Endodermal cell (in vitro differentiated cells): Measurements from ENCODE around the gene ZFP92. TPM values are rescaled to one million over a fixed set of nuclear protein-coding genes. Genes with fewer than 3 reads are reported as not detected.

Source experiments
- DNase-seq: peaks from one replicate; pipeline ENCODE4 v3.0.0-alpha.2; 2017
- H3K27ac ChIP-seq: 2 replicates; pipeline ENCODE4 v1.5.1; 2013; ENCODE audit warnings: mild to moderate bottlenecking, low read depth, low read length, moderate library complexity
- H3K27me3 ChIP-seq: 2 replicates; pipeline ENCODE4 v1.6.1; 2013; ENCODE audit warnings: mild to moderate bottlenecking, low read length, moderate library complexity; ENCODE audit not compliant: insufficient read depth, control insufficient read depth, poor library complexity, severe bottlenecking
- H3K36me3 ChIP-seq: 2 replicates; pipeline ENCODE4 v1.7.0; 2013; ENCODE audit warnings: mild to moderate bottlenecking, low read length, moderate library complexity; ENCODE audit not compliant: control insufficient read depth, insufficient read depth
- H3K4me1 ChIP-seq: one replicate; pipeline ENCODE4 v1.7.0; 2013; ENCODE audit warnings: low read length; ENCODE audit not compliant: control insufficient read depth, insufficient read depth
- H3K4me3 ChIP-seq: 2 replicates; pipeline ENCODE4 v1.5.1; 2013; ENCODE audit warnings: mild to moderate bottlenecking, low read length, moderate library complexity
- H3K9ac ChIP-seq: 2 replicates; pipeline ENCODE4 v1.6.1; 2013; ENCODE audit warnings: mild to moderate bottlenecking, low read length, moderate library complexity; ENCODE audit not compliant: poor library complexity, severe bottlenecking; ENCODE audit errors: extremely low read depth
- H3K9me3 ChIP-seq: 2 replicates; pipeline ENCODE4 v1.6.1; 2013; ENCODE audit warnings: mild to moderate bottlenecking, low read length, moderate library complexity; ENCODE audit not compliant: control insufficient read depth
- H3K27ac Mint-ChIP-seq: 2 replicates; pipeline ENCODE4 v1.8.0; 2020; ENCODE audit warnings: mixed read lengths
- H3K27me3 Mint-ChIP-seq: 2 replicates; pipeline ENCODE4 v1.8.0; 2021; ENCODE audit warnings: mild to moderate bottlenecking, mixed read lengths; ENCODE audit not compliant: insufficient read depth
- H3K36me3 Mint-ChIP-seq: 2 replicates; pipeline ENCODE4 v1.8.0; 2020; ENCODE audit warnings: low read depth, mixed read lengths
- H3K4me1 Mint-ChIP-seq: 2 replicates; pipeline ENCODE4 v1.8.0; 2020; ENCODE audit warnings: mixed read lengths
- H3K4me3 Mint-ChIP-seq: 2 replicates; pipeline ENCODE4 v1.8.0; 2020; ENCODE audit warnings: mild to moderate bottlenecking, moderate library complexity, mixed read lengths
- H3K9me3 Mint-ChIP-seq: 2 replicates; pipeline ENCODE4 v1.8.0; 2020; ENCODE audit warnings: mild to moderate bottlenecking, mixed read lengths
- WGBS, 2 experiments: methylation state at CpG; one replicate each; pipeline versions ENCODE4 v1.1.5 to v1.1.7; 2013; ENCODE audit warnings: missing lambda C conversion rate in 2 of 2, mixed read lengths in 1 of 2; ENCODE audit not compliant: insufficient coverage in 1 of 2, insufficient read length in 1 of 2; 5-methylcytosine and 5-hydroxymethylcytosine counted together
- total RNA-seq, 2 donors: library from RNA; stranded (reverse); fragmentation: NEBNext Ultra II Directional in 1 of 2; extraction: Animal tissue kit (Norgen Biotek cat#: 25700) in 1 of 2; gene quantifications; 2 replicates in 1 of 2; 3 replicates in 1 of 2; pipeline ENCODE4 v1.2.1, GENCODE V29; 2021
- TF ChIP-seq, protein P1 (sequence below): fragments of 200-600 bp; sonication (generic); conservative IDR thresholded peaks from 2 replicates; pipeline ENCODE4 v1.5.0; 2021; ENCODE audit warnings: antibody characterized with exemption, mild to moderate bottlenecking

Gene ZFP92
- total RNA-seq, 2 donors from 2014 or later, result 0.29 to 0.31 TPM

- H3K36me3 ChIP-seq, result no peaks in the 10 kb centered on the region
- Mint-ChIP-seq H3K36me3 (no peaks in the 10 kb centered on the region), H3K4me3 (no peak overlapping the region), H3K27ac (no peak overlapping the region), H3K27me3 (peaks cover 31% of the 10 kb centered on the region), H3K9me3 (peaks cover 70% of the 10 kb centered on the region), H3K4me1 (no peaks in the 10 kb centered on the region)
- DNase-seq, result no peak
- no peaks in the 10 kb centered on the region for H3K4me1 ChIP-seq
- WGBS, 2 experiments, result 92 to 94% methylated on average over 5 to 8 of the region's 9 CpGs
- H3K9ac ChIP-seq, result no peak overlapping the region
- no peak overlapping the region for H3K27ac ChIP-seq
- peaks cover 12% of the 10 kb centered on the region for H3K27me3 ChIP-seq
- no peaks in the 10 kb centered on the region for H3K9me3 ChIP-seq
- TF ChIP-seq, protein P1, sequence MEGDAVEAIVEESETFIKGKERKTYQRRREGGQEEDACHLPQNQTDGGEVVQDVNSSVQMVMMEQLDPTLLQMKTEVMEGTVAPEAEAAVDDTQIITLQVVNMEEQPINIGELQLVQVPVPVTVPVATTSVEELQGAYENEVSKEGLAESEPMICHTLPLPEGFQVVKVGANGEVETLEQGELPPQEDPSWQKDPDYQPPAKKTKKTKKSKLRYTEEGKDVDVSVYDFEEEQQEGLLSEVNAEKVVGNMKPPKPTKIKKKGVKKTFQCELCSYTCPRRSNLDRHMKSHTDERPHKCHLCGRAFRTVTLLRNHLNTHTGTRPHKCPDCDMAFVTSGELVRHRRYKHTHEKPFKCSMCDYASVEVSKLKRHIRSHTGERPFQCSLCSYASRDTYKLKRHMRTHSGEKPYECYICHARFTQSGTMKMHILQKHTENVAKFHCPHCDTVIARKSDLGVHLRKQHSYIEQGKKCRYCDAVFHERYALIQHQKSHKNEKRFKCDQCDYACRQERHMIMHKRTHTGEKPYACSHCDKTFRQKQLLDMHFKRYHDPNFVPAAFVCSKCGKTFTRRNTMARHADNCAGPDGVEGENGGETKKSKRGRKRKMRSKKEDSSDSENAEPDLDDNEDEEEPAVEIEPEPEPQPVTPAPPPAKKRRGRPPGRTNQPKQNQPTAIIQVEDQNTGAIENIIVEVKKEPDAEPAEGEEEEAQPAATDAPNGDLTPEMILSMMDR, result no peak
- H3K4me3 ChIP-seq, result no peak overlapping the region
These were observed 5.3 kb upstream of the ZFP92 start for GRCh38 chrX:153406011-153406410.

DNA sequence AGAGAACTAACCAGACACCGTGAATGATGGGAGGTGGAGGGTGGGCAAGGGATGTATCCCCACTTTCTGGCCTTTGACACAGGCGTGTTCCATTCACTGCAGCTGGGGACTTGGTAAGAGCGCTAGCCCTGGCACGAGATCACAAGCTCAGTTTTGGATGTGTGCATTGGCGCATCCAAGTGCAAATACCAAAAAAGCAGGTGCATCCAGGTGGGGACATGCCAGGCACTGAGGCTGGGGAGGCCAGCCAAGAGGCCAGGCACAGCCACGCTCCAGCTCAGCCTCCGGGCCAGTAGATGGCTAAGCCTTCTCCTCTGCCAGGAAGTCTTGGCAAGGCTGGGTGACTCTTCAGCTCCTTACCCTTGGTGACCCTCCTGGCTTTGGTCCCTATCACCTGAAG, 4.4 kb upstream of the ZFP92 start:
- Histone ChIP-seq H3K4me1 (no peaks in the 10 kb centered on the region), H3K9ac (no peak overlapping the region), H3K27ac (no peak overlapping the region), H3K9me3 (no peaks in the 10 kb centered on the region), H3K36me3 (no peaks in the 10 kb centered on the region), H3K4me3 (no peak overlapping the region), H3K27me3 (peaks cover 18% of the 10 kb centered on the region)
- peaks cover 64% of the 10 kb centered on the region for H3K9me3 Mint-ChIP-seq
- TF ChIP-seq, protein P1, result no peak
- no peaks in the 10 kb centered on the region for H3K36me3 Mint-ChIP-seq
- peaks cover 30% of the 10 kb centered on the region for H3K27me3 Mint-ChIP-seq
- no peak overlapping the region for H3K27ac Mint-ChIP-seq
- no peak for DNase-seq
- WGBS, 2 experiments, result 88 to 100% methylated on average over 2 to 7 of the region's 7 CpGs
- no peaks in the 10 kb centered on the region for H3K4me1 Mint-ChIP-seq
- H3K4me3 Mint-ChIP-seq, result no peak overlapping the region

- Mint-ChIP-seq H3K4me1 (no peaks in the 10 kb centered on the region), H3K27ac (no peak overlapping the region), H3K27me3 (peaks cover 36% of the 10 kb centered on the region), H3K9me3 (peaks cover 66% of the 10 kb centered on the region), H3K36me3 (no peaks in the 10 kb centered on the region), H3K4me3 (no peak overlapping the region)
- no peak overlapping the region for H3K27ac ChIP-seq
- no peaks in the 10 kb centered on the region for H3K4me1 ChIP-seq
- 95% methylated on average over 3 of the region's 3 CpGs; no CpG with 5 or more reads in 1 of the 2 experiments for WGBS, 2 experiments
- no peak for DNase-seq
- H3K36me3 ChIP-seq, result no peaks in the 10 kb centered on the region
- H3K9ac ChIP-seq, result no peak overlapping the region
- H3K27me3 ChIP-seq, result peaks cover 26% of the 10 kb centered on the region
- TF ChIP-seq, protein P1, result no peak
- no peaks in the 10 kb centered on the region for H3K9me3 ChIP-seq
- H3K4me3 ChIP-seq, result no peak overlapping the region
These were observed 3.5 kb upstream of the ZFP92 start for GRCh38 chrX:153407736-153408135.
